Epidermal melanocyte (primary cell): ENCODE data around the gene PAK2.
"Not testable (repeated sequence)": the region's sequence is repeated elsewhere in the genome, so short reads cannot be mapped to it uniquely, and the experiment has no call there.

Source experiments
- DNase-seq: peaks from one replicate; pipeline ENCODE4 v3.0.0; 2011; ENCODE audit warnings: low spot score; ENCODE audit not compliant: insufficient read length

PAK2 gene

DNA sequence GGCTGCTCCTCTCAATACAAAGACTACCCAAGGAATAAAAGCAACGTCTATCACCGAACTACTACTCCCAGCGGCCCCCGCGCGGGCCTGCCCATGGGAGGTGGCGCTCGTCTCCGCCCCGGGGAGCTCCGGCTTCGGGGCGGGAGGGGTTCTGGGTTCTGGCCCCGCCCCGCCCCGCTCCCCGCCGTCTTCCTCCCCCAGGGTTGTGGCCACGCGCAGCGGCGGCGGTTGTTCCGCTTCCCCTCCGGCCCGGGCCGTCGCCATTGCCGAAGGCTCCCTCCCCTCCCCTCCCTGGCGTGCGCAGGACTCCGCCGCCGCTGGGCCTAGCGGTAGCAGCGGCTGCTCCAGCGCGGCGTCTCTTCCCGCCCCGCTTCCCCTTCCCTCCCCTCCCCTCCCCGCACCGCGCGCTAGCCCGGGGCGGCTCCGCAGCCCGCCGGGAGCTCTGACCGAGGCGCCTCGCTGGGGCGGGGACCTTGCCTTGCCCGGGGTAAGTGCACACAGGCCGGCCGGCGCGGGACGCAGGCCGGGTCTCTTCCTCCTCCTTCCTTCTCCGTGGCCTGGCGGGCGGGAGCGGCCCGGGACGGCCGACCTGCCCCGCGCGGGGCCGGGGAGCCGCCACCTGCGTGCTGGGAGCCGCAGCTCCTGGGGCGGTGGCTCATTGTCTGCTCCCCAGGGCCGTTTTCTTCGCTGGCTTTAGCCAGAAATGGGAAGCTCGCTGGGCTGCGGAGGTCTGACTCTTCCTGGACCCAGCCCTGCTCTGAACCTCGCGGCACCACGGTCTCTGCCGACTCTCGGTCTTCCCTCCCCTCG is at the start of gene PAK2:
Gene PAK2, plus strand, starts transcription at position 187 of the 810 bp plus-strand sequence. CDS start 42,790 bp downstream, outside the sequence.
- DNase-seq = peak; percentile 78

DNA sequence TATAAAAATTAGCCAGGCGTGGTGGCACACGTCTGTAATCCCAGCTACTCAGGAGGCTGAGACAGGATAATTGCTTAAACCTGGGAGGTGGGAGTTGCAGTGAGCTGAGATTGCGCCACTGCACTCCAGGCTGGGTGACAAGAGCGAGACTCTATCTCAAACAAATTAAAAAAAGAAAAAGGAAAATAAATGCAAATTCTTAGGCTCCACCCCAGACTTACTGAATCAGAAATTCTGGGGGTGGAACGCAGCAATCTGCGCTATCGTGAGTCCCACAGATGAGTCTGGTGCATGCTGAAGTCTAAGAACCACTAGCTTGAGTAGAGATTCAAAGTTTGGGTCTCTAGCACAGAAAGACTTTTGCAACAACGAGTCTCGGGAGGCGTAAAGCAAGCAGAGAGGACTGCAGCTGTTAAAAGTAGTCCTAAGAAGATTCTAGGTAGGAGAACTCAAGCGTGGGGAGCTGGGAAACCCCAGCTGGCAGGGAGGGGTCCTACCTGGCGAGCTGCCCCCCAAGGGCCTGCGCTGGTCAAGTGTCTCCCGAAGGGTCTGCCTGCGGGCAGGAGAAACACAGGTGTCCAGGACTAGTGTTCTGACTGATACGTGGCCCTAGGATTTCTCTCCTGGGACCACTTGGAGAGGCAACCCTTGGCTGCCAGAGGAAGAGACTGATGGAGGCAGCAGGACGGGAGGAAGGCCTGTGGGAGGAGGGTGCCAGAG is 49.6 kb upstream of the PAK2 start:
- DNase-seq = no peak

DNA sequence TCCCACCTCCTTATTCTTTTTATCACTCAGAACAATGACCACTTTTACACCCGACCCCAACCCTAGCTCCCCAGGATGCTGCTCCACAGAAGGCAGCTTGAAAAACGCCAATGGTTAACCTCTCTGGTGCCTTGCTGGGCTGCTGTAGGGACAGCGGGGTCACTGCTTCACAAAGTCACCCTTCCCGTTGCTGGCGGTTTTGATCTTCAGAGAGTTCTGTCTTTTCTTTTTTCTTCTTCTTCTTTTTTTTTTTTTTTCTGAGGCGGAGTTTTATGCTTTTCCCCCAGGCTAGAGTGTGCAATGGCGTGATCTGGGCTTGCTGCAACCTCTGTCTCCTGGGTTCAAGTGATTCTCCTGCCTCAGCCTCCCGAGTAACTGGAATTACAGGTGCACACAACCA is 48.3 kb upstream of the PAK2 start:
- no peak for DNase-seq

DNA sequence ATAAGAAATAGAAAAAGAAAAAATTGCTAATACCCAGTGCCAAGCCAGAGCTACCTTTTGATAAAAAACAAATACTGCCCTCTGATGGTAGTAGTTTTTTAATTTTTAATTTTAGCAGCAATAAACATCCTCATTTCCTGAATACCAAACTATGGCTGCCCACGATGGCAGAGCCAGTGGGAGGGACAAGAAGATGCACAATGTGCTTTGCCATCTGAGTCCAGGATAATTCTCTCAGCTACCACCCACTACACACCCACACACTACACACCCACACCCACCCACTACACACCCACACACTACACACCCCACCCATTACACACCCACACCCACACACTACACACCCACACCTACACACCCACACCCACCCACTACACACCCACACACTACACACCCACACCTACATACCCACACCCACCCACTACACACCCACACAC is 45.4 kb upstream of the PAK2 start:
- DNase-seq = peak; percentile 46

DNA sequence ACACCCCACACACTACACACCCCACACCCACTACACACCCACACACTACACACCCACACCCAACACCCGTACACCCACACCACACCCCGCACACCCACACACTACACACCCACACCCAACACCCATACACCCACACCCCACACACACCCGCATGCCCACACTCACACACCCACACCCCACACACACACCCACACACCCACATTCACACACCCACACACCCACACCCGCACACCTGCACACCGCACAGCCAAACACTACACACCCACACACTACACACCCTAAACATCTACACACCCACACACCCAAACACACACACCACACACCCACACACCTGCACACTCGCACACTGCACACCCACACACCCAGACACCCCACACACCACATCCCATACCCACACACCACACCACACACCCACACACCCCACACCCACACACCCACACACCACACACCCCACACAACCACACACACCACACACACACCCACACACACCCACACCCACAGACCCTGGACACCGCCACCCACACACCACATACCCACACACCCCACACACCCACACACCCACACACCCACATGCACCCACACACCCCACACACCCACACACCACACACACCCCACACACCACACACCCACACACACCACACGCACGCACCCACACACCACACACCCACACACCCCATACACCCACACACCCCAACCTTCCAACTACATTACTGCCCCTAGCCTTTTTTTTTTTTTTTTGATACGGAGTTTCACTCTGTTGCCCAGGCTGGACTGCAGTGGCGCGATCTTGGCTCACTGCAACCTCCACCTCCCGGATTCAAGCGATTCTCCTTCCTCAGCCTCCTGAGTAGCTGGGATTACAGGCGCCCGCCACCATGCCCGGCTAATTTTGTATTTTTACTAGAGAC is 44.5 kb upstream of the PAK2 start:
- no peak for DNase-seq

DNA sequence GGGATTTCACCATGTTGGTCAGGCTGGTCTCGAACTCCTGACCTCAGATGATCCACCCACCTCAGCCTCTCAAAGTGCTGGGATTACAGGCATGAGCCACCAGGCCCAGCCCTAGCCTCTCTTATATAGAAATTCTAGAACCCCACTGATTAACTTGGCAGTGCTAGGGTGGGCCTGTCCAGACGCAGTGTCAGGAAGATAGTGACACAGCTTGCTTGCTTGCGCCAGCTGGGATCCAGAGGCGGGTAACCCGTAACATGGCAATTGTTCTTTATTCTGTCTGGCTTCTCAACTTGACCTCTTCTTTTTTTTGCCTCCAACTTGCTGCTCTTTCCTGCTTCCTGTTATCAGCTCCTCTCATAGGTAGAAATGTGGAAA is 43.8 kb upstream of the PAK2 start:
- DNase-seq = no peak

DNA sequence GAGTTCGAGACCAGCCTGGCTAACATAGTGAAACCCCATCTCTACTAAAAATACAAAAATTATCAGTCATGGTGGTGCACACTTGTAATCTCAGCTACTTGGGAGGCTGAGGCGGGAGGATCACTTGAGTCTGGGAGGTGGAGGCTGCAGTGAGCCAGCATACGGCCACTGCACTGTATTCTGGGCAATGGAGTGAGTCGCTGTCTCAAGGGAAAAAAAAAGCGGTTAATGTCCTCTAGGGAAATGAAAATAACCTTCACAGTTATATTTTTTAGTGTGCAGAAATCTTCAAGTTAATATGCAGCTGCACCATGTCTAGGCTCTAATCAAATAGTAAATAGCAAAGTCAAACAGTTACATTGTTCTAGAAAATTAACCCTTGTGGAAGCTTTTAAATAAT is 42.4 kb upstream of the PAK2 start:
- no peak for DNase-seq

DNA sequence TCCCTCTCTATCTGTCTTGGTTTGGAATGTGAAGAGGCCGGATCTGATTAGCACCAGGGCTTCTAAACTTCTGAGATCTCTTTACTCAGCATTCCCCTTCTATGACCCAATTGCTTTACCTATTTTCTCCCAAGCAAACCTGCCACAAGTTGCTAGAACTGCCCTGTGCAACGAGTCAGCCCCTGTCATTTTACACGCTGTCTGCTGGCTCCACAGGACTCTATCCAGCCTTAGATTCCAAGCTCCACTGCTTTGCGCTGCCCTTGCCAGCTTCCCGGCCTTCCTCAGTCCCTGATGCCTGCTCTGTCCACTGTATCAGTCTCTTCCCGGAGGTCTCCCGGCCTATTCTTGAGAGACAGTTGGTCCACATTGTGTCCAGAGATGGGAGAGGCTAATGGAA is 39.9 kb upstream of the PAK2 start:
- DNase-seq = no peak

DNA sequence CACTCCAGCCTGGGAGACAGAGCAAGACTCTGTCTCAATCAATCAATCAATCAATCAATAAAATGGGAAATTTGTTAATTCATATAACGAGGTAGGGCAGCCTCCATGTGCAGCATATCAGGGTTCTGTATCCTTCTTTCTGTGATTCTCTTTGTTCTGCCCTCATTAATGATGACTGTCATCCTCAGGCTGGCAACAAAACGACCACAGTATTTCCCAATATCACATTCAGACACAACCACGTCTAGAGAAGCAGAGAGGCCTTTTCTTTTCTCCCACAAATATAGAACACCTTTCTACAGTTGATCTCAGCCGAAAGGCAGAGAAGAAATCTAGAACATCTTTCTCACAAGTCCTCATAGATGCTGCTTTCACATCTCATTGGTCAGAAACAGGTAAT is 38.9 kb upstream of the PAK2 start:
- DNase-seq = no peak

DNA sequence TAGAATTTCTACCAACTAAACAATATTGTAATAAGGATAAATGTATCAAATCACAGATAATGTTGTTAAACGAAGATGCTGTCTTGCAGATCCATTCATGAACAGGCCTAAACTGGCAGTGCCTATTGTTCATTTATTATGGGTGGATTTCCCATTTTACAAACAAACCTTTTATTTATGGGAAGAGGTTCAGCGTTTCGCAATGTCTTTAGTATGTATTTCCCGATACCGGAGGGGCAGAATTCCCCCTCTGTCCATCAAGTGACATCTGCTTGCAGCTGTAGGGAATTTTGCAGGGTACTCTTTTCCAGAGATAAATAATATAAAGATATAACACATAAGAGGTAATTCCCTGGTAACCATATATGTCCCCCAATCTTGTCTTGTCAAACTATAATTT is 33.3 kb upstream of the PAK2 start:
- DNase-seq = no peak

DNA sequence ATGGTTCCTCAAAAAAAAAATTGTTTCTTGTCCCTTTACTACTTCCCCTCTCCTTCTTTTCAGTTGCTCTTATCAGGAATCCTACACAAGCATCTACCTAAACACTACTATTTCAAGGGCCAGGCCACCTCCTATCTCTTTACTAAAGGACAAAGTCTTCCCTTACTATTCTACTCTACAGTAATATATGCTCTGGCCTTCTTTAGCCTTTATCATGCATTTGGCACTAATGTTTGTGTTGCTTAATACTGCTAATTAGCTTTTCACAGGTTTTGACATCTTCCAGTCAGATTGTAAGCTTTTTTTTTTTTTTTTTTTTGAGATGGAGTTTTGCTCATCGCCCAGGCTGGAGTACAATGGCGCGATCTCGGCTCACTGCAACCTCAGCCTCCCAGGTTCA is 32.9 kb upstream of the PAK2 start:
- no peak for DNase-seq

DNA sequence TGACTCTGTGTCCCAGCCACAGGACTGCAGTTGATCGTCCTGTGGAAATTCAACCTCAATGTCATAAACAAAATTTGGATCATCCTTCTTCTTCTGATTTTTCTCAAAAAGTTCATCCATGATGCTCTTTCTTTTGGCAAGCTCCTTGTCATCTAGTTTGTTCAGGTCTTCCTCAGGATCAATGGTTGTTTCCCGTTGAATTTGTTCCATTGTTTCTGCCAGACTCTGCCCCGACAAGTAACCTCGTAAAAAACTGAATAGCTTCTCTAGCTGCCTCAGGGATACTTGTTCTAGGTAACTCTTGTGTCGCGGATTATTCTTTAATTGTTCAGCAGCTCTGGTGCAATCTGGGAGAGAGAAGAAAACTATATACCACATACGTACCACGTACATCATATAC is 32.1 kb upstream of the PAK2 start:
- DNase-seq = no peak

DNA sequence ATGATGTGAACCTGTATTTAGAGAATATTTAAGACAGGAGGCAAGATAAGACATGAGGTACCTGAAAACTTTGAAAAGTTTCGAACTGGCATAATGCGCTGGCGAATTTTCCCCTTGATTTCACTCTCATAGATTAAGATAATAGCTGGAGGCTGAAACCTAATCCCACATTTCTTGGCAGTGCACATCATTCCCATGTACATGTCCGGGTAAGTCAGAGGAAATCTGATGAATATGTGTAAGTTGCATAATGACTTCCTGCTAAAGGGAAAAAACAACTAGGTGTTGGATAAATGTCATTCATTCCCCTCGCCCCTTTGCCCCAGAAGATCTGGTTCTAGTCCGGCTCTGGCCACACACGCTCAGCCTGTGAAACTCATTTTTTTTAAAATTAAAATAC is 31.2 kb upstream of the PAK2 start:
- no peak for DNase-seq

DNA sequence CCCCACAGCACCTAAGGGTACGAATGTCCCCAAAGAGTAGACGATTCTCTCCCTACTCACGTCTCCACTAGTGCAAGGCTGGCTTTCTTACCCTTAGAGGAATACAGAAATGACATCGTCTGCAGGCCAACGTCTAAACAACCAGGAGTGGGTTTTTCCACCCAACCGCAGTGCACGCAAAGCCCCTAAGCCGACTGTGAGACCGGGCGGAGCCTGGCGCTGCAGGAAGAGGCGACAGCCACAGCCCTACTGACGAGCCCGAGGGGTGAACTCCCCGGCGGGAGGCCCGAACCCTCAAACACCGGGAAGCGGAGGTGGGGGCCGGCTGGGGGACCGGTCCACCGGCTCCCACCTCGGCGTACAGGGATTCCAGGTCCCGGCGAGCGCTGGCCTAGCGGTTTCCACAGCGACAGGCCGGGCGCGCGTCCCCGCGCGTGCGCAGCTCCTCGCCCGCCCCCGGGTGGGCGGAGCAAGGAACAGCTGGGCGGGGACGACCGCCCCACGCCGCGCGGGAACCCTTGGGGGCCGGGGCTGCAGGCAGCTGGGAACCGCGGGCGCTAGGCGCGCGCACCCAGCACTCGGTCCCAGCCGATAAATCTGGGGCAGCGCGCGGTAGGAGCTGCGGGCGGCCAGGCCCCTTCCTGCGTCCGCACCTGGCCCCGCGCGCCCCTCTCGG is 27.7 kb upstream of the PAK2 start, which contains the start of the genes CEP19 and PIGX:
Gene CEP19, minus strand, starts transcription at position 413 of the 676 bp plus-strand sequence. CDS start 3,593 bp downstream, outside the sequence.
Gene PIGX, plus strand, starts transcription at position 540 of the 676 bp plus-strand sequence.
- DNase-seq = peak; percentile 91

DNA sequence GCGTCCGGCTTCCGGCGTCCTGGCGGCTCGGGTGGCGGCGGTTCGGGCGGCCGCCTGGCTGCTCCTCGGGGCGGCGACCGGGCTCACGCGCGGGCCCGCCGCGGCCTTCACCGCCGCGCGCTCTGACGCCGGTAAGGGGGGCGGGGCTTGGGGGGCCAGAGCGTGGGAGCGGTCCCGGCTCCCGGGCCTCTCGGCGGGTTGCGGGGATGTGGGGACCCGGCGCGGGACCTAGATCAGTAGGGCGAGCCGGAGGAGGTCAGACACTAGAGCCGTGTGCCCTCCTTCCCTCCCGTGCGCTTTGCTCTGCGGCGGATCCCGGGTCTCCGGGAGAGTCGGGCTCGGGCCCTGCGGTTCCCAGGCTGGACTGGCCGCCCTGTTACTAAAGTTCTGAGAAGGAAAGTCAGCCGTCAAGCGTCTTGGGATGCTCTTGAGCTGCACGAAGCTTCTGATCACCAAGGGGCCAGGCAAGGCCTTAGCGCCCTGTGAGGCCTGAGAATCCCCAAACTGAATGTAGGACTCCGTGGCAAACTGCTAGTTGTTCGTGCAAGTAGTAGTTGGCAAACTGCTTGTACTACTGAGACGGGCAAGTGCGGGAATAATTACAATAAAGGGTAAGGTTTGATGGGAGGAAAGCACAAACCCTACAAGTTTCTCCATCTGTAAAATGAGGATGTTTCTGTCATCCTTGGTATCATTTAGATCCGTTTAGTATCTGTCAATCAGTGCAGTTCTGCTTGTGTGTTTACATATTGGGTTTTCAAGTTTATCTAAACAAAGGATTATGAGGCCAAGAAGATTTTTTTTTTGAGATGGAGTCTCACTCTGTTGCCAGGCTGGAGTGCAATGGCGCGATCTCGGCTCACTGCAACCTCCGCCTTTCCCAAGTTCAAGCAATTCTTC is 26.9 kb upstream of the PAK2 start:
- peak; percentile 37 for DNase-seq

DNA sequence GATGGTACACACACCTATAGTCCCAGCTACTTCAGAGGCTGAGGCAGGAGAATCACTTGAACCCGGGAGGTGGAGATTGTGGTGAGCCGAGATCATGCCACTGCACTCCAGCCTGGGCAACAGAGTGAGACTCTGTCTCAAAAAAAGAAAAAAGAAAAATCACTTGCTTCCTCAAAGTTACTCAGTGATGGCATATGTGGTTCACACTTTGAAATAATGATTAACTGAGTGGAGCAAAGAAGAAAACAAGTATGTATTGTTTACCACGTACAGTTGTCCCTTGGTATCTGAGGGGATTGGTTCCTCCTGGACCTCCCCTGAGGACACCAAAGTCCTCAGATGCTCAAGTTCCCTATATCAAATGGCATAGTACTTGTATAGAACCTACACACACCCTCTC is 22.5 kb upstream of the PAK2 start:
- DNase-seq = not testable (repeated sequence)

DNA sequence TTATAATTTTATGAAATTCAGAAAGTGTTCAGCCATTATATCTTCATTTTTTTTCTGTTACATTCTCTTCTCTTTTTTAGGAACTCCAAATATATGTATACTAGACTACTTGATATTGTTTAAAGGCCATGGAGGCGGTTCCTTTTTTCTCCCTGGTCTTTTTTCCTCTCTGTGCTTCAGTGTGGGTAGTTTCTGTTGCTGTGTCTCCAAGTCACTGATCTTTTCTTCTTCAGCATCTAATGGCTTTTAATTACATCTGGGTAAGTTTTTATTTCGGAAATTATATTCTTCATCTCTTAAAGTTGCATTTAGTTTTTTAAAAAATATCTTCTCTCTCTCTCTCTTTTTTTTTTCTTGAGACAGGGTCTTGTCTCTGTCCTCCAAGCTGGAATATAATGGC is 18.6 kb upstream of the PAK2 start:
- DNase-seq = no peak

DNA sequence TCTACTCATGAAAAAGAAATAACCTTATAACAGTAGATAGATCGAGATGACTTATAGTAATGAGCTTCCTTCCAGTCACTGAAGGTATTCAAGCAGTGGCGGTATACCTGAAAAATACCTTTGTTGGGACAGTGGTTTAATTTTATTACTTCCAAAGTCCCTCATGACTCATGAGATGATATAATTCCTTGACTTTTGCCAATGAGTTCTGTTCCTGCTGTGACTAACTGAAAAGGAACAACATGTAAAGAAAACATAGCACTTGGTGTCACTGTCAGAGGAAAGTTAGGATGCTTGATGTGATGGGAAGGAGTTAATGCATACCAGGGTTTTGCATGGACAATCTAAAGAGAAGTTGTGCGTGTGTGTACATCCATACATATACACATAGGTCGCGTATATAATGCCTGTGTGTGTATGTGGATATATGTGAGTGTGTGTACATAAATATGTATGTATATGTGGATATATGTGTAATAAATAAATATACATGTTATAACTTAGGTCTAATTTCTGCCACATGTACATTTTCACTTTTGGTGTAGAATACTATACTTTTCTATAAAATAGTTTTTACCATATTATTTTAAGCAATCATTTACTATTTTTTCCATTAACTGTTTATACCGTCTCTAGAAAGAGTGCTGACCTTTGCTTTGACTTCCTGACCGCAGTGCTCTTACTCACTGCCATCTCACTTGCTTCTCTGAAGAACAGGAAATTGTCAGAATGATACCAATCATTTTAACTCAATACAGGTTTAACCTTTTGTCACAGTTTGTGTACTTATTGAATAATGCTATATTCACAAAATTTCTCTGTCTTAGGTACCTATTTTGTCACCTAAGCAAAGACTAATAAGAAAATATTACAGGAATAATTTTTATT is 12.6 kb upstream of the PAK2 start:
- DNase-seq = no peak

DNA sequence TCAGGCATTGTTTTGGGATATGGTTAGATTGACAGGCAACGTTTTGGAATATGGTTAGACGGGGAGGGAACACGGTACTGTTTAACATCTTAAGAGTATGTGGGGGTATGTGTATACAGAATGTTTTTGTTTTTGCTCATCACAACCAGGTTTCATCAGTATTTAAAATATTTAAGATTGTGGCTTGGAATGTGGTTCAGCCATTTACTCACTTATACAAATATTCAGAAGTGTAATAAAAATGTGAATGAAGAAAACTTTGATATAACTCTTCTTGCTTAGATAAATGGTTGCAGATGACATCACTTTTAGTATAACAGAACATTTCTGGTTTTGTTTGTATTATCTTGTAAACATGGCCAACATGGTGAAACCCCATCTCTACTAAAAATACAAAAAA is 3.9 kb upstream of the PAK2 start:
- DNase-seq = no peak
